ENCODE results near the gene PRND.

Gene PRND

GRCh38 chr20:4688305-4688704, 33.4 kb upstream of the PRND start:
- peaks cover 13% of the 10 kb centered on the region for H3K27me3 ChIP-seq
- H3K4me3 ChIP-seq (ENCODE audit: low read depth in 1 of 2, low read length in 1 of 2): no peak overlapping the region
- no peak overlapping the region for H3K27ac ChIP-seq
- TF ChIP-seq CTCF (IDR thresholded peaks at IDR 0.05): no peak
- no peaks in the 10 kb centered on the region for H3K9me3 ChIP-seq
- no peaks in the 10 kb centered on the region for H3K36me3 ChIP-seq
- peaks cover 10 to 13% of the 10 kb centered on the region in 2 experiments for H3K4me1 ChIP-seq (ENCODE audit: control insufficient read depth in 1 of 2, insufficient read depth in 1 of 2, low read depth in 1 of 2, low read length in 1 of 2)

GRCh38 chr20:4689220-4689619, 32.5 kb upstream of the PRND start:
- H3K36me3 ChIP-seq: no peaks in the 10 kb centered on the region
- no peak for TF ChIP-seq CTCF (IDR thresholded peaks at IDR 0.05)
- H3K27me3 ChIP-seq: peaks cover 13% of the 10 kb centered on the region
- peaks cover 7% of the 10 kb centered on the region in 2 experiments for H3K4me1 ChIP-seq (ENCODE audit: control insufficient read depth in 1 of 2, insufficient read depth in 1 of 2, low read depth in 1 of 2, low read length in 1 of 2)
- H3K27ac ChIP-seq: no peak overlapping the region
- no peaks in the 10 kb centered on the region for H3K9me3 ChIP-seq
- H3K4me3 ChIP-seq (ENCODE audit: low read depth in 1 of 2, low read length in 1 of 2): no peak overlapping the region

- peaks cover 9% of the 10 kb centered on the region for H3K27me3 ChIP-seq
- H3K4me1 ChIP-seq (ENCODE audit: control insufficient read depth in 1 of 2, insufficient read depth in 1 of 2, low read depth in 1 of 2, low read length in 1 of 2): no peaks in the 10 kb centered on the region
- H3K4me3 ChIP-seq (ENCODE audit: low read depth in 1 of 2, low read length in 1 of 2): no peak overlapping the region
- no peak for TF ChIP-seq CTCF (IDR thresholded peaks at IDR 0.05)
- H3K36me3 ChIP-seq: no peaks in the 10 kb centered on the region
- H3K9me3 ChIP-seq: no peaks in the 10 kb centered on the region
- H3K27ac ChIP-seq: no peak overlapping the region
These were observed 30.0 kb upstream of the PRND start for GRCh38 chr20:4691753-4692152.

GRCh38 chr20:4694076-4694475, 27.6 kb upstream of the PRND start:
- peaks cover under 1% of the 10 kb centered on the region for H3K36me3 ChIP-seq
- H3K4me3 ChIP-seq (ENCODE audit: low read depth in 1 of 2, low read length in 1 of 2): no peak overlapping the region
- H3K9me3 ChIP-seq: no peaks in the 10 kb centered on the region
- no peak for TF ChIP-seq CTCF (IDR thresholded peaks at IDR 0.05)
- H3K27me3 ChIP-seq: no peaks in the 10 kb centered on the region
- H3K27ac ChIP-seq: no peak overlapping the region
- H3K4me1 ChIP-seq (ENCODE audit: control insufficient read depth in 1 of 2, insufficient read depth in 1 of 2, low read depth in 1 of 2, low read length in 1 of 2): no peaks in the 10 kb centered on the region

- Histone ChIP-seq H3K36me3 (peaks cover 10% of the 10 kb centered on the region), H3K27ac (no peak overlapping the region)
These were observed 24.4 kb upstream of the PRND start for GRCh38 chr20:4697189-4697830.

More at GRCh38 chr20:4697189-4697830, 24.4 kb upstream of the PRND start:
- Histone ChIP-seq H3K9me3 (no peaks in the 10 kb centered on the region), H3K4me3 (ENCODE audit: low read depth in 1 of 2, low read length in 1 of 2) (no peak overlapping the region), H3K4me1 (ENCODE audit: control insufficient read depth in 1 of 2, insufficient read depth in 1 of 2, low read depth in 1 of 2, low read length in 1 of 2) (no peaks in the 10 kb centered on the region), H3K27me3 (no peaks in the 10 kb centered on the region)
- no peak for TF ChIP-seq CTCF (IDR thresholded peaks at IDR 0.05)

Measured in neutrophil (primary cell).